HG03175 (cell line): Measurements from ENCODE around the gene CDCP2.
"Not testable (repeated sequence)": the region's sequence is repeated elsewhere in the genome, so short reads cannot be mapped to it uniquely, and the experiment has no call there.

ENCODE experiments used
- ATAC-seq: cut with Tn5 transposase; IDR thresholded peaks from one replicate; pipeline ENCODE4 v1.9.1; 2021; ENCODE audit warnings: mild to moderate bottlenecking, moderate library complexity; ENCODE audit not compliant: unreplicated experiment

The CDCP2 gene

GRCh38 chr1:54168206-54168965, 15.6 kb upstream of the CDCP2 start:
- no peak for ATAC-seq

GRCh38 chr1:54167422-54168139, 14.8 kb upstream of the CDCP2 start:
- ATAC-seq: no peak

GRCh38 chr1:54166357-54166756, 13.6 kb upstream of the CDCP2 start:
- ATAC-seq: not testable (repeated sequence)

DNA sequence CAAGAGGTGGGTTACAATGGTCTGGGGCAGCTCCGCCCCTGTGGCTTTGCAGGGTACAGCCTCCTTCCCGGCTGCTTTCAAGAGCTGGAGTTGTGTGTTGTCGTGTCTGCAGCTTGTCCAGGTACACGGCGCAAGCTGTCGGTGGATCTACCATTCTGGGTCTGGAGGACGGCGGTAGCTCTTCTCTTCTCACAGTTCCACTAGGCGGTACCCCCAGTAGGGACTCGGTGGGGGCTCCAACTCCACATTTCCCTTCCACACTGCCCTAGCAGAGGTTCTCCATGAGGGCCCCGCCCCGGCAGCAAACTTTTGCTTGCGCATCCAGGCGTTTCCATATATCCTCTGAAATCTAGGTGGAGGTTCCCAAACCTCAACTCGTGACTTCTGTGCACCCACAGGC, 12.3 kb upstream of the CDCP2 start:
- no peak for ATAC-seq

- no peak for ATAC-seq
These were observed 10.8 kb upstream of the CDCP2 start for GRCh38 chr1:54163573-54163972.

- no peak for ATAC-seq
These were observed 10.3 kb upstream of the CDCP2 start for GRCh38 chr1:54163051-54163450.

DNA sequence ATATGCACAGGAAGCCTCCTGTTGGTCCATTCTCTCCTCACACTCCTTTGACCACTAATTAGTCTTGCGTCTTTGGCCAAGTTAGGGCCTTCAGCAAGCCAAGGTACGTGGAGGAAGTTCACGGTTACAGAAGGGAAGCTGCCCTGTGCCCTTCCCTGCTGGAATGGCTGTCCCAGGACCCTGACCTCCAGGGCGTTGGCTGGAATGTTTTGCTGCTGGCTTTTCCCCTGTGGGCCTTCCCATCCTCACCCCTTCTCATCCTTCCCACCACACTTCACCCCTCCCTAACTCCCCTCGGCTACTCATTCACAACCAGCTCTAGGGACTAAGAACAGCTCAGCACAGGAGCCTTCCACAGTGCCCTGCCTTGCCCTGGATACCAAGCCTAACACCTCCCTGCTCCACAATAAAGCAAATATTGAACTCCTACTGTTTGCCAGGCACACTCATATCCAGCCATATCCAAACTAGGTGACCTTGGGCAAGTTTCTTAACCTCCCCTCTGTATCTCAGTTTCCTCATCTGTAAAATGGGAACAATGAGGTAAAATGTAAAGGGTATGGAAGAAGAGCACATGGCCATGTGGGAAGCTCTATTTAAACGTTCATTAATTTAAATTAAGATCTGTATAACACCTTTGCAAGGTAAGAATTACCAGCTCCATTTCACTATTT, 8.8 kb upstream of the CDCP2 start:
- ATAC-seq: no peak

DNA sequence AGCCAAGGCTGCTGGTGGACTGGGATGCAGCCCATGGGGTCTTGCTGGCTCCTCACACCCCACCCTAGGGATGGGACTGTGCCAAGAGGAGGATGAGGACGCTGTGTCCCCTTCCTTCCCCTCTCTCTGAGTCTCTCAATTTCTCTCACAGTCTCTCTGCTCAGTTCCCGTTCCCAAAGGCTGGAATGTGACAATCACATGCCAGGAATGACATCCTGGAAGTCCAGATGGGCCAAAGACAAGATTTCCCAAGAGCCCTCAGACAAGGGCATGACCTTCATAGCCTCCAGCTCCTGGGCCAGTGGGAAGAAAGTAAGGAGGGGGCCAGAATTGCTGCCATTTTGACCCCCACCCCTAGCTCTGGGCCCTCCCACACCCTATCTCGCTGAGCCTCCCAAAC, 7.6 kb upstream of the CDCP2 start:
- no peak for ATAC-seq

GRCh38 chr1:54159733-54160316, 7.0 kb upstream of the CDCP2 start:
- ATAC-seq: no peak

GRCh38 chr1:54158071-54158470, 5.3 kb upstream of the CDCP2 start:
- ATAC-seq: no peak

GRCh38 chr1:54157401-54157800, 4.6 kb upstream of the CDCP2 start:
- ATAC-seq: no peak

GRCh38 chr1:54156986-54157385, 4.2 kb upstream of the CDCP2 start:
- ATAC-seq: no peak

- ATAC-seq: no peak
These were observed 3.4 kb upstream of the CDCP2 start for GRCh38 chr1:54156201-54156600.

- no peak for ATAC-seq
These were observed 987 bp upstream of the CDCP2 start for GRCh38 chr1:54153535-54154439.

DNA sequence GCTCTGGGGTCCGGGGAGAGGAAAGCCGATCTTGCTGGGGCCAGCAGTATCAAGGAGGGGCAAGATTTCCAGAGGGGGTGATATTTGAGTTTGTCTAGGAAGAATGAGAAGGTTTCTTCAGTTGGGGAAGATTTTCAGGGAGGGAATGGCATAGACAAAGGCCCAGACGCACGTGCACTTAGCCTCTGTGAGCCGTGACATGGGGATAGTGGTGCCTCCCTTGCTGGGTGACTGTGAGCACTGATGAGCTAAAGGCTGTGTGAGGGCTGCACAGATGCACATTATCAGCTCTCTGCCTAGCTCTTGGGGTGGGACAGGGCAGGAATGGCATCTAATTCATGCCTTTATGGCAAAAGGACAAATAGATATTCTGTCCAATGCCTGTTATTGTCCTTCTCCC, 1.8 kb downstream of the CDCP2 start:
- no peak for ATAC-seq

GRCh38 chr1:54149734-54150133, 3.1 kb downstream of the CDCP2 start:
- ATAC-seq: no peak

GRCh38 chr1:54144366-54144765, 8.4 kb downstream of the CDCP2 start:
- ATAC-seq: no peak

DNA sequence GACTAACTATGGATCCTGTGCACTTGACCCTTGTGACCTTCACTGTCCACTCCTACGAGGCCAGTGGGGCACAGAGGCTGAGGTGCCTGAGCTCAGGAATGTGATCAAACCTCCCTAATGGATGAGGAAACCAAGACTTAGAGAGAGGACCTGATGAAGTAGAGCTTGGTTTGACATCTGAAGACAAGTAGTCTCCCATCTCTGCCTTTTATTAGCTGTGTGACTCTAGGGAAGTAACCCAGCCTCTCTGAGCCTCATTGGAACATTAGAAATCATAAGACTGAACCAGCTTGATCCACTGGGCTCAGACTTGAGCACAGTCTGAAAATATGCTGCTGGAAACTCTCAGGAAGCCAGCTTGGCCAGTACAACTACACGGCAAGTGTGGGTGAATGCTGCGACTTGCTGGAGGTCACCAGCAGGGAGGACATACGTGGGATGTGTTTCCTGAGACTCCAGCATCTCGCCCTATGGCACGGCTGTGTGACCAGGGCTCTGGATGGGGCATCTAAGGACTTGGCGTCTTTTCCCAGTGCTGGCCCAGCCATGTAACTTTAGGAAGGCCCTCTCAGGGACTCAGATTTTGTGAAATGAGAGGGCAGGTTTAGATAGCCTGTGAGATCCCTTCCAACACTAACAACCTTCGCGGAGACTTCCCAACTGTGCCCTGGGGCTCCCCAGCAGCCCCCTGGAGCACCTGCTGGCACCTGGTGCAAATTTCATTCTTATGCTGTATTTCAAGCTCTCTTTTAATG, 10.5 kb downstream of the CDCP2 start:
- ATAC-seq: no peak

- no peak for ATAC-seq
These were observed 13.1 kb downstream of the CDCP2 start for GRCh38 chr1:54139711-54140110.

DNA sequence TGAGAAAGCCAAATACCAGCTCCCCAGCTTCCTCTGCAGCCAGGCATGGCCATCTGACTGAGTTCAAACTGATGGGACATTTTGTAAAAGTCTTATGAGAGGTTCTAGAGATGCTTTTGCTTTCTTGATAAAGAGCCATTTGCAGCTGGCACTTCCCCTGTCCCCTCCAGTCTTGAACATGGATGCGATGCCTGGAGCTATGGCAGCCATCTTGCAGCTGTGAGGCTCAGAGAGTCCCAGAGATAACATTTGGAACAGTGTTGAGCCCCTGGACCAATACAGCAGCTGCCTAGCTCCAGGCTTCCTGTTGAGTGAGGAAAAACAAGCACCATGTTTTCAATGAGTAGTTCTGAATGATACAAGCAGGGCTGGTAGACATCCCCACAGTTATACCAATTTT, 13.8 kb downstream of the CDCP2 start:
- no peak for ATAC-seq
